CMK (cell line): ENCODE data around the gene USHBP1.

Experiments
- DNase-seq: peaks from one replicate; pipeline ENCODE4 v3.0.0-alpha.2; 2010; ENCODE audit warnings: low read depth

USHBP1 gene

DNA sequence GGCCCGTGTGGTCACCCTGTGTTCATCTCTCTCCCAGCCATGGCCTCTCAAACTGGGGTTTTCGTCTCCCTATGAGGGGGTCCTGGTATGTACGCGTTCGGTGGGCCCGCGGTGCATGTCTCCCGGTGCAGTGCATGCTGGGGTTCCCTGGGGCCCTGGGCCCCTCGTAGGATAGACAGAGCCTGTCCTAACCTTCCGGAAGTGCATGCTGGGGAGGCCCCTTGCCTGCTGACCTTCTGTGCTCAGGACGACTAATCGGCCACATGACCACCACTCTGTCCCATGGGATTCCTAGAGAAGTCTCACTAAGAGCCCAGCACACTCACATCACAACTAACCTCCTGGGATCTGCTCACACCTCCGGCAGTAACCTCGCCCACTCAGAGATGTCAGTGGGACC, 54.2 kb downstream of the USHBP1 start:
- DNase-seq: no peak

DNA sequence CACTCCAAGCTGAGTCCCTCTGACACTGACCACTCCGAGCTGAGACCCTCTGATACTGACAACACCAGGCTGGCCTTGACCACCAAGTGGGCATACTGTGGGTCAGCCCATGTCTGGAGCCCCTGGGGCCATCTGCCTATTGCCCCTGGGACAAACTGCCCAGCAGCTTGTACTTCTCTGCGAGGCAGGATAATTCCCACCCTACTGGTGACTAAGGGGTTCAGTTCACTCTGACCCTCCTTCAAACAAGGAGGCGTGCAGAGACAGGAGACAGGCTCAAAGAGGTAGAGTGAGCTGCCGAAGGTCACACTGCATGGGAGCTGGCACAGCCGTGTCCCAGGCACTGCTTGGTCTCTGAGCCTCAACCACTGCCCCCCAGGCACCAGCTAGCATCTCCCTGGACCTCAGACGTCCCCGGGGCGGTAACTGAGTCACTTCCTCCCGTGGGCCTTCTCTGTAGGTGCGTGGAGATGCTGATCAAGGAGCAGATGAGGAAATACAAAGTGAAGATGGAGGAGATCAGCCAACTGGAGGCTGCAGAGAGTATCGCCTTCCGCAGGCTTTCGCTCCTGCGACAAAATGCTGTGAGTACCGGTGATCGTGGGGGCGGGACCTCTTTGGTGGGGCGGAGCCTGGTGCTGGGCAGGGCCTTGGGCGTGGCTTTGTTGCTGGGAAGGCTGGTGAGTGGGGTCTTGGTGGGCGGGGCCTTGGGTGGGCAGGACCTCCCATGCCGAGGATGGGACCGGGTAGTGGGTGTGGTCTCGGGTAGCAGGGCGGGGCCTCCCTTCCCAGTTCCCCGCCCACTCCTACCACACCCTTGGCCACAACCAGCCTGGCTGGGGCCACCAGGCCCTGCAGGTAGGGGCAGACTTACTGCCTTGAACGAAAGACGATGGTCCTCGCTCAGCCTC, 55.2 kb downstream of the USHBP1 start:
- peak; percentile 76 for DNase-seq

DNA sequence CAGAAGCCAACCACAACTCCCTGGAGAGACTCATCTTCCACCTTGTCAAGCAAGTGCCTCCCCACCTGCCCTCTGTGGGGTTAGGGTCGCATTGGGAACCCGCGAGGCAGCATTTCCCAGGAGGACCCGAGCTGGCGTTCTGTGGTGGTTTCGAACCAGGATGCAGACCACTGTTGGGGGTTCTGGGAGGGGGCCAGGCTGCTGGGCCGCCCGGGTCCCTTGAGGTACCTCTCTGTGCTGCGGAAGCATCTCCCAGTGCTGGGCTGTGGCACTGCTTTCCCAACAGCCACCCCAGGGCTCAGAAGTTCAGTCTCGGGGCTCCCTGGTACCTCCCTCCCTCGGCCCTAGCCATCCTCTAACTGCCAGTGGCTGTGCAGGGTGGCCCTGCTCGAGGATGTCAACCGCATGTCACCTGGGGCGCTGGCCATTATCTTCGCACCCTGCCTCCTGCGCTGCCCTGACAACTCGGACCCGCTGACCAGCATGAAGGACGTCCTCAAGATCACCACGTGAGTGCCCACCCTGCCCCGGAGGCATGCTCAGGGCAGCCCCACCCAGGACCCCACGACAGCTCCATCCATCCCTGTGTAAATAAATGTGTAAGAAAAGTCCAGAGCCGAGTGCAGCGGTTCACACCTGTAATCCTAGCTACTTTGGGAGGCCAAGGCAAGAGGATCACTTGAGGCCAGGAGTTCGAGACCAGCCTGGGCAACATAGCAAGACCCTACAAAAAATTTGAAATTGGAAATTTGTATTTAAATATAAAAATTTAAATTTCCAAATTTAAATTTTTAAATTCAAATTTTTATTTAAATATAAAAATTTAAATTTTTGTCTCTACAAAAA, 57.6 kb downstream of the USHBP1 start:
- no peak for DNase-seq

DNA sequence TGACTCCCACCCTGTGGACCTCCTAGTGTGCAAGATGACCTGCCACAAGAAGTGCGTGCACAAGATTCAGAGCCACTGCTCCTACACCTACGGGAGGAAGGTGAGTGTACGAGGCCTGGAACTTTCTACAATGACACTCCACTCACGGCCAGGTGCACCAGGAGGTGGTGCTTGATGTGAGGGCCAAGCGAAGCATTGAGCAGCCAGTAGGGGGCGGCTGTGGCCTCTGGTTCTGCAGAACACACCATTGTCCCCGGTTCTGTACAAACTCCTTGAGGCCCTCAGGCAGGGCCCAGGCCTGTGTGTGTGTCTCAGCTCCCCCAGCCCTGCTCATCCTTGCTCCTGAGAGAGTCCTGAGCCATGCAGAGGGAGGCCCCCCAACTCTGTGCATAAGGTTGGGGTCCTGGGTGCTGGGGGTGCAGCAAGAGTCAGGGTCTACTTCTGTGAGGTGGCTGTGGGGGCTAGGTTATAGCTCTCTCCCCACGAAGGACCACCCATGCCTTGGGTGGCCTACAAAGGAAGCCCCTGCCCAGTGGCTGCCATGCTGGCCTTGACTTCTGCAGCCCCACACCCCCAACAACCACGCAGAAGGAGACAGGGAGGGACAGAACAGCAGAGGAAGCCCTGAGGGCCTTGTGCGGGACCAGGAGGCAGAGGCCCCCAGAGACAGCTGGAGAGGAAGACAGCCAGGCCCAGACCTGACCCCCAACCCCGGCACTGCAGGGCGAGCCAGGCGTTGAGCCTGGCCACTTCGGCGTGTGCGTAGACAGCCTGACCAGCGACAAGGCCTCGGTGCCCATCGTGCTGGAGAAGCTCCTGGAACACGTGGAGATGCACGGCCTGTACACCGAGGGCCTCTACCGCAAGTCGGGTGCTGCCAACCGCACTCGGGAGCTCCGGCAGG, 59.1 kb downstream of the USHBP1 start:
- no peak for DNase-seq

DNA sequence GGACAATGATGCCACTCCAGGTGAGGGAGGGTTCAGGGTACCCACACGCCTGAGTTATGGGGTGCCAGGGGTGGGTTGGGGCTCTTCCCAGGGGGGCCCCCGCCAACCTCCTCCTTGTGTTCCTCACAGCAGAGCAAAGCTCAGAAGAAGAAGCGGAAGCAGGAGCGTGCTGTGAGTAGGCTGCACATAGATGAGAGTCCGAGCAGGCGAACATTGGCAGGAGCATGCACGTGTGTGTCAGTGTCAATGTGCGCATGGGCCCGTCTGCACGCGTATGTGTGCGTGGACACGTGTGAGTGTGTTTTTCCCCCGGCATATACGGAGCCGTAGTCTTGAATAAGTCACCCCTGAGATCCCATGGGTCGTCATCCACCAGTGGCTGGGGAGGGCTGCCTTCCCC, 61.8 kb downstream of the USHBP1 start:
- no peak for DNase-seq

DNA sequence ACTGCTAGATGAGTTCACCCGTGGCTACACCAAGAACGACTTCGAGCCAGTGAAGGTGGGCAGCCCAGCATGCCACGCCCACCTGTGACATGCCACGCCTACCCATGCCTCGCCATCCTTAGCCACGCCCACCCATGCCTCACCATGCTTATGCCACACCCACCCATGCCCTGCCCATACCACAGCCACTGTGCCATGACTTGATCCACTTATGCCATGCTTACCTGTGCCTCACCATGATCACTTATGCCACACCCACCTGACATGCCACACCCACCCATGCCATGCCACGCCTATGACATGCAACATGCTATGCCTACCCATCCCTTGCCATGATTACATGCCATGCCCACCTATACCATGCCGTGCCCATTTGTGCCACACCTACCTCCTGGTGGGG, 62.3 kb downstream of the USHBP1 start:
- DNase-seq: no peak

DNA sequence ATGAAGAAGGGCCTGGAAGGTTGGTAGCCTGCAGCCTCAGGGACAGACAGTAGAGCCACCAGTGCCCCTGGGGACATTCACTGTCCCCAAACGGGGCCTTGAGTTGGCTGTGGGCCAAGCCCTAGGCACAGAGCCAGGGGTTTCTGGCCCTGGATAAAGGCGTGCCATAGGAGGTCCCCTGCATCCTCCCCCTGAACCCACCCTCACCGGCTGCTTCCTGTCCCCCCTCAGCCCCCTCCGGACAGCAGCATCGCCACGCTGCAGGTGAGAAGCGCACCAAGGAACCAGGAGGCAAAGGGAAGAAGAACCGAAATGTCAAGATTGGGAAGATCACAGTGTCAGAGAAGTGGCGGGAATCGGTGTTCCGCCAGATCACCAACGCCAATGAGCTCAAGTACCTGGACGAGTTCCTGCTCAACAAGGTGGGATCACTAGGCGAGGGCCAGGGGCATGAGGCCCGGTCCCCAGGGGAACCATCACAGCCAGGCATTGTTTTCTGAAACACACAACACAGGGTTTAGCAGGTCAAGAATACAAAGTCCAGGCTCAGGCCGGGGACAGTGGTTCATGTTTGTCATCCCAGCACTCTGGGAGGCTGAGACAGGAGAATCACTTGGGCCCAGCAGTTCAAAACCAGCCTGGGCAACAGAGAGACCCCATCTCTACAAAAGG, 64.0 kb downstream of the USHBP1 start:
- no peak for DNase-seq
